HepG2 (cell line): ENCODE results near the gene NOXO1. TPM values are rescaled to one million over a fixed set of nuclear protein-coding genes. Genes with fewer than 3 reads are reported as not detected.

Source experiments
- ATAC-seq: fragments of 200-7000 bp; cut with Tn5 transposase; 3 replicates; pipeline ENCODE4 v1.9.1; 2020; ENCODE audit warnings: mild to moderate bottlenecking, moderate library complexity
- BruUV-seq: library from RNA; stranded (reverse); fragments of 400-500 nt; replicated peaks from 2 replicates; lab custom pipeline; 2021; lab: Mats Ljungman, UMichigan
- CTCF ChIA-PET: fragments of 300-600 bp; formaldehyde crosslinking; extraction: SDS; loops from one replicate; lab custom pipeline; 2021; ENCODE audit warnings: low total read pairs, inconsistent platforms, low intra/inter-chr PET ratio; lab: Yijun Ruan, JAX
- POLR2A ChIA-PET: fragments of 350-600 bp; sonication (Branson Sonifier 250); formaldehyde crosslinking; loops from one replicate; lab custom pipeline; 2020; ENCODE audit warnings: antibody characterized with exemption, inconsistent platforms; lab: Yijun Ruan, JAX
- DNase-seq: peaks from one replicate; pipeline ENCODE4 v3.0.0-alpha.2; 2015; ENCODE audit warnings: low spot score
- FAIRE-seq: peaks from 3 replicates; lab custom pipeline; 2011; peaks lifted over from hg19 to GRCh38; lab: Jason Lieb, UNC
- H2AFZ ChIP-seq: one replicate; pipeline ENCODE4 v1.6.1; 2011; ENCODE audit warnings: low read length, inconsistent platforms
- H3K27ac ChIP-seq: fragments of 300-600 bp; 3 replicates; pipeline ENCODE4 v1.8.0; 2011; ENCODE audit warnings: mixed run types, mild to moderate bottlenecking, mixed read lengths, low read length, inconsistent platforms; ENCODE audit not compliant: insufficient read depth; ENCODE audit errors: extremely low read length
- H3K27me3 ChIP-seq, 2 experiments: fragments of 200-600 bp in 1 of 2; 2 replicates in 1 of 2; 3 replicates in 1 of 2; pipeline versions ENCODE4 v1.6.0 to v1.8.0; 2011; ENCODE audit warnings: low read length in 2 of 2, mild to moderate bottlenecking in 2 of 2, moderate library complexity in 2 of 2, inconsistent platforms in 1 of 2; ENCODE audit not compliant: insufficient read depth in 2 of 2, control insufficient read depth in 1 of 2
- H3K36me3 ChIP-seq, 2 experiments: fragments of 200-600 bp in 1 of 2; replicated peaks in 1 of 2; 2 replicates in 1 of 2; 3 replicates in 1 of 2; pipeline versions ENCODE4 v1.5.1 to v1.8.0; 2011; ENCODE audit warnings: low read length in 2 of 2, inconsistent platforms in 1 of 2; ENCODE audit not compliant: insufficient read depth in 2 of 2, control insufficient read depth in 1 of 2
- H3K4me1 ChIP-seq: 2 replicates; pipeline ENCODE4 v1.5.1; 2012; ENCODE audit warnings: low read length, inconsistent platforms; ENCODE audit not compliant: insufficient read depth
- H3K4me2 ChIP-seq: 2 replicates; pipeline ENCODE4 v1.6.0; 2011; ENCODE audit warnings: low read depth, low read length, inconsistent platforms
- H3K4me3 ChIP-seq, 3 experiments: fragments of 200-600 bp in 1 of 3; sonication (generic), shearing (Covaris generic) in 1 of 3; replicated peaks in 1 of 3; 2 replicates each; pipeline ENCODE4 v1.5.1; 2011 to 2016; ENCODE audit warnings: low read length in 3 of 3, inconsistent platforms in 2 of 3, low read depth in 2 of 3, mild to moderate bottlenecking in 2 of 3, control low read depth in 1 of 3, mixed read lengths in 1 of 3; ENCODE audit not compliant: insufficient read depth in 1 of 3
- H3K79me2 ChIP-seq: one replicate; pipeline ENCODE4 v1.6.1; 2011; ENCODE audit warnings: low read length, inconsistent platforms; ENCODE audit not compliant: insufficient read depth
- H3K9ac ChIP-seq: 2 replicates; pipeline ENCODE4 v1.6.0; 2011; ENCODE audit warnings: mild to moderate bottlenecking, low read depth, low read length, inconsistent platforms; ENCODE audit not compliant: insufficient read depth
- H3K9me3 ChIP-seq: 2 replicates; pipeline ENCODE4 v1.5.1; 2012; ENCODE audit warnings: mild to moderate bottlenecking, low read length
- H4K20me1 ChIP-seq: 2 replicates; pipeline ENCODE4 v1.6.0; 2011; ENCODE audit warnings: inconsistent platforms, mild to moderate bottlenecking, low read length, moderate library complexity; ENCODE audit not compliant: insufficient read depth
- CBX2 ChIP-seq, 2 experiments: fragments of 200-600 bp in 1 of 2; sonication (generic); formaldehyde crosslinking in 1 of 2; IDR thresholded peaks; 2 replicates each; pipeline versions ENCODE4 v1.7.0 to v1.8.1; 2018 to 2022; ENCODE audit warnings: low read depth in 2 of 2, low read length in 1 of 2, mild to moderate bottlenecking in 1 of 2, missing genetic modification reagents in 1 of 2
- CENPT ChIP-seq: sonication (generic); formaldehyde crosslinking; IDR thresholded peaks from 2 replicates; pipeline ENCODE4 v1.8.0; 2022; ENCODE audit warnings: low read depth, mild to moderate bottlenecking, moderate library complexity, missing genetic modification reagents
- GATAD1 ChIP-seq: IDR thresholded peaks from 2 replicates; pipeline ENCODE4 v1.6.1; 2016; ENCODE audit warnings: missing genetic modification reagents, missing compliant biosample characterization
- HHEX ChIP-seq: IDR thresholded peaks from 2 replicates; pipeline ENCODE4 v1.6.1; 2016; ENCODE audit warnings: control low read depth
- IKZF1 ChIP-seq: fragments of 450-650 bp; IDR thresholded peaks from 2 replicates; pipeline ENCODE4 v1.7.1; 2016
- KLF11 ChIP-seq: IDR thresholded peaks from 2 replicates; pipeline ENCODE4 v1.6.1; 2016; ENCODE audit warnings: missing compliant biosample characterization
- MTF1 ChIP-seq: sonication (generic); formaldehyde crosslinking; IDR thresholded peaks from 2 replicates; pipeline ENCODE4 v1.5.0; 2020; ENCODE audit warnings: missing genetic modification reagents
- NFIB ChIP-seq: sonication (generic); formaldehyde crosslinking; IDR thresholded peaks from 2 replicates; pipeline ENCODE4 v1.9.0; 2021; ENCODE audit warnings: missing genetic modification reagents, mild to moderate bottlenecking, borderline replicate concordance
- RBFOX2 ChIP-seq: fragments of 200-400 bp; formaldehyde crosslinking; IDR thresholded peaks from 2 replicates; pipeline ENCODE4 v1.6.1; 2017; ENCODE audit warnings: low read depth, mild to moderate bottlenecking, low read length
- SAFB2 ChIP-seq: sonication (generic); formaldehyde crosslinking; IDR thresholded peaks from 2 replicates; pipeline ENCODE4 v1.5.1; 2020; ENCODE audit warnings: missing genetic modification reagents, low read depth, mild to moderate bottlenecking, borderline replicate concordance
- ZNF788 ChIP-seq: sonication (generic); formaldehyde crosslinking; IDR thresholded peaks from 2 replicates; pipeline ENCODE4 v1.5.0; 2020; ENCODE audit warnings: mild to moderate bottlenecking, missing genetic modification reagents, borderline replicate concordance
- ZSCAN31 ChIP-seq: sonication (generic); formaldehyde crosslinking; IDR thresholded peaks from 2 replicates; pipeline ENCODE4 v1.5.0; 2020; ENCODE audit warnings: low read depth, mild to moderate bottlenecking, missing genetic modification reagents
- WGBS: methylation state at CpG from one replicate; pipeline ENCODE4 v1.1.6; 2017; ENCODE audit warnings: low lambda C conversion rate; 5-methylcytosine and 5-hydroxymethylcytosine counted together
- in situ Hi-C: cut with HindIII; loops from 2 replicates; pipeline ENCODE4 v1.10.0; 2017; ENCODE audit warnings: low pct_unique_long_range_greater_than_20kb; ENCODE audit not compliant: extremely low pct_ligation_motif_present
- intact Hi-C: fragments of 100-400 bp; cut with micrococcal nuclease; formaldehyde crosslinking; loops from one replicate; pipeline ENCODE4 v1.10.0; 2022; ENCODE audit not compliant: unreplicated experiment
- polyA plus RNA-seq, 8 experiments: library from polyadenylated mRNA; depleted of rRNA in 3 of 8; stranded (reverse) in 7 of 8; unstranded in 1 of 8; fragments of >200 nt; fragmentation: Illumina TruSeq in 4 of 8; extraction: Trizol in 4 of 8; gene quantifications; 2 replicates each; pipeline versions ENCODE4 v1.2.1 to v1.2.3, GENCODE V29; 2011 to 2016; ENCODE audit warnings: low read depth in 4 of 8, missing spikeins in 1 of 8, mixed read lengths in 1 of 8; ENCODE audit not compliant: insufficient read depth in 1 of 8
- total RNA-seq, 5 experiments: library from RNA; depleted of rRNA; stranded (reverse); fragments of >200 nt; fragmentation: Illumina TruSeq; extraction: Trizol; gene quantifications; 2 replicates each; pipeline ENCODE4 v1.2.3, GENCODE V29; 2016; ENCODE audit warnings: low read depth in 1 of 5
- TF ChIP-seq, protein P1 (sequence below): sonication (generic); formaldehyde crosslinking; IDR thresholded peaks from 2 replicates; pipeline ENCODE4 v1.5.0; 2020; ENCODE audit warnings: mild to moderate bottlenecking, missing genetic modification reagents, borderline replicate concordance
- TF ChIP-seq, protein P2 (sequence below): sonication (generic); formaldehyde crosslinking; IDR thresholded peaks from 2 replicates; pipeline ENCODE4 v1.4.0; 2020; ENCODE audit warnings: missing genetic modification reagents

NOXO1 gene
- total and polyA plus RNA-seq, 2 of the 13 experiments (the other 11 are each of a cell fraction or from before 2014, with no cell fraction given): 0.69 to 1.4 TPM

DNA sequence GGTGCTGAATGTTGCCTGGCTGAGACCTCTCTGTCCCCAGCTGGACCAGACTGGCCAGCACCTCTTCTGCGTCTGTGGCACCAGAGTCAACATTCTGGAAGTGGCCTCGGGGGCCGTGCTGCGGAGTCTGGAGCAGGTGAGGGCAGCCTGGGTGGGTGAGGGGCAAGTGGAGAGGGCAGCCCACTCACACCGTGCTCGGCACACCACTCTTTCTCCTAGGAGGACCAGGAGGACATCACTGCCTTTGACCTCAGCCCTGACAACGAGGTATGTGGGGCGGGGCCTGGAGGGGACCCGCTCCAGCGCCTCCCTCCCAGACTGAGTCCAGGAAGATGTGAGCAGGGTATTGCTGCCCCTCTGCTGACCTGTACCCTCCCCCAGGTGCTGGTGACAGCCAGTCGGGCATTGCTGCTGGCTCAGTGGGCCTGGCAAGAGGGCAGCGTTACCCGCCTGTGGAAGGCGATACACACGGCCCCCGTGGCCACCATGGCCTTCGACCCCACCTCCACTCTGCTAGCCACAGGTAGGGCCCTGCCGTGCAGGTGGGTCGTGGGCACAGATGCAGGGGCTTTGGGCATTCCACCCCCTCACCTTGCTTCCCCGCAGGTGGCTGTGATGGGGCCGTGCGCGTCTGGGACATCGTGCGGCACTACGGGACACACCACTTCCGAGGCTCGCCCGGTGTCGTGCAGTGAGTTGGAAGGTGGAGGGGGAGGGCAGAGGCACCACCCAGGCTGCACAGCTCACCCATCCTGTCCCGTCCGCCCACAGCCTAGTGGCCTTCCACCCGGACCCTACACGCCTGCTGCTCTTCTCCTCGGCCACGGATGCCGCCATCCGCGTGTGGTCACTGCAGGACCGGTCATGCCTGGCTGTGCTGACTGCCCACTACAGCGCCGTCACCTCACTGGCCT, 6.9 kb downstream of the NOXO1 start:
- H3K36me3 ChIP-seq: peaks cover 21 to 34% of the 10 kb centered on the region in 2 experiments; a peak in 3 of 5 replicates

DNA sequence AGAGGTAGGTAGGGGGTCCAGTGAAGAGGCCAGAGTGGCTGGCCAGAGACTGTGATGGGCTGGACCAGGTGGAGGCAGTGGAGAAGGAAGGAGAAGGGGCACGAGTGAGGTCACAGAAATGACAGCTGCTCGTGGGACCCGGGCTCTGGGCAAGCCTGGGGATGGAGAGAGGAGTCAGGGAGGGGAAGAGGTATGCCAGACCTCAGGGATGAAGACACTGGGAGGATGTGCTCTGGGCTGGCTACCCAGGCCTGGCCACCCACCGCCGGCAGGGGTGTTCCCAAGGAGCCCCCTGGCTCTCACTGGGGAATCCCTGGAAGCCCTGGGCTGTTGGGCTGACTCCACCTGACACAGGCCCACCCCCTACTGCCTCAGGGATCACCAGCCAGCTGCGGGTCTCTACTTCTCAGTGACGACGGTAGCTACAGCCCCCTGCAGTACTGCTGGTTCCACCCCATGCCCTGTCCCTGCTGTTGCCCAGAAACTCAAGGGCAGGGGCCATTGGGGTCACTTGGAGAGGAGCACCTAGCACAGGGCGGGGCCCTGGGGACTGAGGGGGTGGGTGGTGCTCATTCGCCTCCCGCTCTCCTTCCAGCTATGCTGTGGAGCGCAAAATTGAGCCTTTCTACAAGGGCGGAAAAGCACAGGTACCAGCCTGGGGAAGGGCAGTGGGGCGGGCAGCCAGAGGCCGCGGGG, 7.7 kb downstream of the NOXO1 start:
- Histone ChIP-seq H3K36me3 (peaks cover 21 to 33% of the 10 kb centered on the region in 2 experiments; a peak in 3 of 5 replicates), H3K4me2 (peak overlapping the region; percentile 99; the same call in 1 of the 2 replicates), H3K4me3 (peak overlapping the region in 2 of 3 experiments; percentile 5 to 16; a peak in 2 of 6 replicates), H3K27ac (no peak overlapping the region), H4K20me1 (no peaks in the 10 kb centered on the region), H3K9me3 (no peaks in the 10 kb centered on the region), H3K9ac (peak overlapping the region; percentile 15; the same call in 1 of the 2 replicates), H2AFZ (no peak overlapping the region), H3K4me1 (peaks cover 21% of the 10 kb centered on the region), H3K79me2 (peaks cover 14% of the 10 kb centered on the region), H3K27me3 (no peaks in the 10 kb centered on the region)
- 94% methylated on average over 13 of the region's 16 CpGs for WGBS
- no peak for FAIRE-seq
- no TSS peak for BruUV-seq
- intact Hi-C loops (no loop called here), in situ Hi-C loops (no loop called here)
- no peak for ATAC-seq
- no peak for DNase-seq
- ChIA-PET POLR2A (no interaction called here), CTCF (no interaction called here)
- TF ChIP-seq CBX2 (IDR thresholded peaks at IDR 0.05; ENCODE audit: low read depth, low read length) (no peak), CBX2 (CRISPR knock-in tag; IDR thresholded peaks at IDR 0.05; ENCODE audit: low read depth) (no peak), KLF11 (no peak), ZNF788 (CRISPR knock-in tag) (no peak), NFIB (no peak), CENPT (CRISPR knock-in tag) (no peak), IKZF1 (no peak), GATAD1 (no peak), HHEX (no peak), SAFB2 (no peak), ZSCAN31 (CRISPR knock-in tag) (no peak)
- TF ChIP-seq, protein P1, sequence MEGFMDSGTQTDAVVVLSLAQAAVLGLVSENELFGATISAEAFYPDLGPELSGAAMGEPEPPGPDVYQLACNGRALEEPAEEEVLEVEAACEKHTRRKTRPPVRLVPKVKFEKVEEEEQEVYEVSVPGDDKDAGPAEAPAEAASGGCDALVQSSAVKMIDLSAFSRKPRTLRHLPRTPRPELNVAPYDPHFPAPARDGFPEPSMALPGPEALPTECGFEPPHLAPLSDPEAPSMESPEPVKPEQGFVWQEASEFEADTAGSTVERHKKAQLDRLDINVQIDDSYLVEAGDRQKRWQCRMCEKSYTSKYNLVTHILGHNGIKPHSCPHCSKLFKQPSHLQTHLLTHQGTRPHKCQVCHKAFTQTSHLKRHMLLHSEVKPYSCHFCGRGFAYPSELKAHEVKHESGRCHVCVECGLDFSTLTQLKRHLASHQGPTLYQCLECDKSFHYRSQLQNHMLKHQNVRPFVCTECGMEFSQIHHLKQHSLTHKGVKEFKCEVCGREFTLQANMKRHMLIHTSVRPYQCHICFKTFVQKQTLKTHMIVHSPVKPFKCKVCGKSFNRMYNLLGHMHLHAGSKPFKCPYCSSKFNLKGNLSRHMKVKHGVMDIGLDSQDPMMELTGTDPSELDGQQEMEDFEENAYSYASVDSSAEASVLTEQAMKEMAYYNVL (CRISPR knock-in tag): no peak
- TF ChIP-seq, protein P2, sequence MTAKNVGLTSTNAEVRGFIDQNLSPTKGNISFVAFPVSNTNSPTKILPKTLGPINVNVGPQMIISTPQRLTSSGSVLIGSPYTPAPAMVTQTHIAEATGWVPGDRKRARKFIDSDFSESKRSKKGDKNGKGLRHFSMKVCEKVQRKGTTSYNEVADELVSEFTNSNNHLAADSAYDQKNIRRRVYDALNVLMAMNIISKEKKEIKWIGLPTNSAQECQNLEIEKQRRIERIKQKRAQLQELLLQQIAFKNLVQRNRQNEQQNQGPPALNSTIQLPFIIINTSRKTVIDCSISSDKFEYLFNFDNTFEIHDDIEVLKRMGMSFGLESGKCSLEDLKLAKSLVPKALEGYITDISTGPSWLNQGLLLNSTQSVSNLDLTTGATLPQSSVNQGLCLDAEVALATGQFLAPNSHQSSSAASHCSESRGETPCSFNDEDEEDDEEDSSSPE (CRISPR knock-in tag): no peak

More for the DNA sequence above, 6.9 kb downstream of the NOXO1 start:
- H2AFZ ChIP-seq: no peak overlapping the region
- no peaks in the 10 kb centered on the region for H3K27me3 ChIP-seq
- H3K4me2 ChIP-seq: no peak overlapping the region
- no peaks in the 10 kb centered on the region for H3K9me3 ChIP-seq
- 98% methylated on average over 28 of the region's 42 CpGs for WGBS
- ChIA-PET CTCF (no interaction called here), POLR2A (interaction anchor here (0.8 kb wide), 1 partner anchor 10 kb away, joined by 5 read pairs; the partner anchor contains the start of gene RPS2)
- no peak overlapping the region; a peak in 1 of 6 replicates for H3K4me3 ChIP-seq
- no TSS peak for BruUV-seq
- no peak for ATAC-seq
- H3K79me2 ChIP-seq: peaks cover 14% of the 10 kb centered on the region
- TF ChIP-seq MTF1 (CRISPR knock-in tag) (no peak), RBFOX2 (peak; percentile 29; the same call in 1 of the 2 replicates)
- TF ChIP-seq, all 625 proteins: peak for 1
- in situ Hi-C loops: no loop called here
- Histone ChIP-seq H3K9ac (no peak overlapping the region), H3K4me1 (peaks cover 21% of the 10 kb centered on the region), H4K20me1 (no peaks in the 10 kb centered on the region), H3K27ac (no peak overlapping the region)
- no peak for FAIRE-seq
- intact Hi-C loops: no loop called here
- DNase-seq: no peak
